ENCODE measurements around the gene FGF5.

Gene FGF5

DNA sequence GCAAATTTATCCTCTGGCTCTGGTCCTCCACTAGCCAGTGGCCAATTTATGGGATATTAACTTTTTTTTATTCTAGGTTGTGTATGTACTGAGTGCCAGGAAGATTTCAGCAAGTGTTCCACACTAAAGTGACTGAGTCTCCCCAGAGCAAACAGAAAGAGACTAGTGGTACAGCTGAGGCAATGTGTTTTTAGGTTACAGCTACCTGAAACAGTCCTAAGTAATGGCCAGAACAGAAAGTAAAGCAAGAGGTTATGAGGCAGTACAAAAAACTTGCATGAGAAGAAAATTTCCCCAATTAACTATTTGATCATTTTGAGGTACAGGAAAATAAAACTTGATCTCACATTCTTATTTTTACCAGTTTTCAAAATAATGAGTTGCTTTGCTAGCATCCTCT lies 38.0 kb upstream of the FGF5 start:
- H3K4me3 ChIP-seq = no peak overlapping the region
- no peak for DNase-seq (ENCODE audit: low spot score)
- TF ChIP-seq, protein P1, sequence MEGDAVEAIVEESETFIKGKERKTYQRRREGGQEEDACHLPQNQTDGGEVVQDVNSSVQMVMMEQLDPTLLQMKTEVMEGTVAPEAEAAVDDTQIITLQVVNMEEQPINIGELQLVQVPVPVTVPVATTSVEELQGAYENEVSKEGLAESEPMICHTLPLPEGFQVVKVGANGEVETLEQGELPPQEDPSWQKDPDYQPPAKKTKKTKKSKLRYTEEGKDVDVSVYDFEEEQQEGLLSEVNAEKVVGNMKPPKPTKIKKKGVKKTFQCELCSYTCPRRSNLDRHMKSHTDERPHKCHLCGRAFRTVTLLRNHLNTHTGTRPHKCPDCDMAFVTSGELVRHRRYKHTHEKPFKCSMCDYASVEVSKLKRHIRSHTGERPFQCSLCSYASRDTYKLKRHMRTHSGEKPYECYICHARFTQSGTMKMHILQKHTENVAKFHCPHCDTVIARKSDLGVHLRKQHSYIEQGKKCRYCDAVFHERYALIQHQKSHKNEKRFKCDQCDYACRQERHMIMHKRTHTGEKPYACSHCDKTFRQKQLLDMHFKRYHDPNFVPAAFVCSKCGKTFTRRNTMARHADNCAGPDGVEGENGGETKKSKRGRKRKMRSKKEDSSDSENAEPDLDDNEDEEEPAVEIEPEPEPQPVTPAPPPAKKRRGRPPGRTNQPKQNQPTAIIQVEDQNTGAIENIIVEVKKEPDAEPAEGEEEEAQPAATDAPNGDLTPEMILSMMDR (IDR thresholded peaks at IDR 0.05) = no peak
- no peak overlapping the region for H3K27ac ChIP-seq

DNA sequence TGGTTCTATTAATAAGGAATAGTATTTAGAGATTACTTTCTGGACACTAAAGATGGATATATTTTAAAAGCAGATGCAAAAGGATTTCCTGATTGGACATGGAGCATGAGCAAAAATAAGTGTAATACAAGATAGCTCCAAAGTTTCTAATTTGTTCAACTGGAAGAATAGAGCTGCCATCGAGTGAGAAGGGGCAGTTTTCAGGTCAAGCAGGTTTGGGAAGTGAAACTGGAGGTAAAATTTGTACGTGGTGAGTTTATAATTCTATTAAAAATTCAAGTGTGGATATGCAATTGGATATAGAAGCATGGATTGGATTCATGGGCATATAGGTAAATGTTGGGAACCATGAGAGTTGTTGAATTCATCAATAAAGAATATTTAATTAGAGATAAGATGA lies 37.3 kb upstream of the FGF5 start:
- no peak overlapping the region for H3K4me3 ChIP-seq
- no peak for DNase-seq (ENCODE audit: low spot score)
- H3K27ac ChIP-seq = no peak overlapping the region
- TF ChIP-seq, protein P1 (IDR thresholded peaks at IDR 0.05) = no peak

DNA sequence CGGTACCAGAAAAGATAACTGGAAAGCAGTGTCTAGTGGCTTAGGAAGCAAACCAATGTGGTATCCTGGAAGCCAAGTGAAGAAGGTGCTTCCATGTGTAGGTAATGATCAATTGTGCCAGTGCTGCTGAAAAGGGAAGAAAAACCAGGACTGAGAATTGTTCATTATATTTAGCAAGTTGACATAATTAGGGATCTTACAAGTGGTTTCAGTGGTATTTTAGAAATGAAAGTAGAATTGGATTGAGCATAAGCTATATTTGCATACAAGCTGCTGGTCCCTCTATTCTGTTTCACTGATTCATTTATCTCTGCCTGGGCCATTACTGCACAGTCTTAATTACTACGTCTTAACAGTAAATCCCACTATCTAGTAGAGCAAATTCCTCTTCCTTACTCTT lies 36.9 kb upstream of the FGF5 start:
- TF ChIP-seq, protein P1 (IDR thresholded peaks at IDR 0.05) = no peak
- DNase-seq (ENCODE audit: low spot score) = no peak
- no peak overlapping the region for H3K4me3 ChIP-seq

DNA sequence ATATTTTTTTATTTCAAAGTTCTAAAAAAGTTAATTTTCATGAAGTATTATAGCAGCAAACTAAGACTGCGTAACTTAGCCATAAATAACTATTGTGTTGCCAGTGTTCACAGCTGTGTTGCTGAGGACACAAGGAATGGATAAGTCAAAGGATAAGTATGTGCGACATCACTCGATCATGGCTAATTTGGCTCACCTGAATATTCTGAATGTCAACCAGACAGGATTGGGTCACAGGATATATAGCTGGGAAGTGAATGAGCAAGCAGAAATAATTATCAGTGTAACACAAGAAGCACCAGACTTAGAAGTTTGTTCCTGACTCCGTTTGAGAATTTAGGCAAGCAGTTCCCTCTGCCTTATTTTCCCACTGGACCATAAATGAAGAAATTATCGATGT lies 35.3 kb upstream of the FGF5 start:
- no peak for DNase-seq (ENCODE audit: low spot score)
- TF ChIP-seq, protein P1 (IDR thresholded peaks at IDR 0.05) = no peak
- no peak overlapping the region for H3K4me3 ChIP-seq
- no peak overlapping the region for H3K27ac ChIP-seq

More for the DNA sequence above, 36.9 kb upstream of the FGF5 start:
- no peak overlapping the region for H3K27ac ChIP-seq

DNA sequence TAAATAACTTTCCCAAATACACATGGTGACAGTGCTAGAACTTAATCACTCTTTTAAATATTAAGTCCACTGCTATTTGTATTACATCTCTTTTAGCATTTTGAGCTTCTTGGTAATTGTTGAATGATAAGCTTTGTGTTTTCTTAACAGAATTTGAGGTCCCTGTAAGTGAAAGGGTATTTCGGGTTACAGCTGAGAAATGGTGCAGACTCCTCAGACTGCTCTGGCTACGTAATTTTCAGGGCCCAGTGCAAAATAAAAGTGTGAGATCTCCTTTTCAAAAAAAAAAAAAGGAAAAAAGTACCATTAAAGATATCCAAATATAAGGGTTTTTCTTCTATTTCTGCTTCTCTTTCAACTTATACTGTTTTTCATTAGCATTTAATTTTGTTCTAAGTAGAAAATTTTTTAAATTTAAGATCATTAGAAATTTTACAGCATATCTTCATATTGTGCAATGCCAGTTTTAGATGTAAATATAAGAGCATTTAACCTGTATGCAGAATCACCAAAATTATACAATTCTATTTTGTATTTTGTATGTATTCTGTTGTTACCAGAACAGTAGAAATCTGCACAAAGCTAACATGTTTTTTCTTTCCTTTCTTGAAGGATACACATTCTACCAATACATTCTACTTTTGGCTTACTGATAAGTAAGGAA lies 33.6 kb upstream of the FGF5 start:
- TF ChIP-seq, protein P1 (IDR thresholded peaks at IDR 0.05) = no peak
- no peak overlapping the region for H3K27ac ChIP-seq
- H3K4me3 ChIP-seq = no peak overlapping the region
- no peak for DNase-seq (ENCODE audit: low spot score)

DNA sequence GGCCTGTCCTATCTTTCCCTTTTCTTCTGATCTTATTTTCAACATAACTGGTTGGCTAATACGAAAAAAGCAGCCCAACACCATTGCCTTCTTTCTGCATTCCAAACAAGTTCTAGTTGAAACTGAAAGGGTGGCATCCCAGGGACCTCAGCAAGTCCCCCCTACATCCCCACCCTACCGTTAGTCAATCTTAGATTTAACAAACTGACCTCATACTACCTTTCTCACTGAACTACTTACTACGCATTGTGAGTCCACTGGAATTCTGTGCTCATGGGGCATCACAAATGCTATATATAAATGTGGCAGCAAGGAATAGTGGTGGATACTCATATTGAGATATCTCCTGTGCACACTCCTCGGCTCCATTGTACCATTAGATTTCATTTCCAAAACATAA lies 33.1 kb upstream of the FGF5 start:
- H3K27ac ChIP-seq = no peak overlapping the region
- no peak overlapping the region for H3K4me3 ChIP-seq
- TF ChIP-seq, protein P1 (IDR thresholded peaks at IDR 0.05) = no peak
- no peak for DNase-seq (ENCODE audit: low spot score)

DNA sequence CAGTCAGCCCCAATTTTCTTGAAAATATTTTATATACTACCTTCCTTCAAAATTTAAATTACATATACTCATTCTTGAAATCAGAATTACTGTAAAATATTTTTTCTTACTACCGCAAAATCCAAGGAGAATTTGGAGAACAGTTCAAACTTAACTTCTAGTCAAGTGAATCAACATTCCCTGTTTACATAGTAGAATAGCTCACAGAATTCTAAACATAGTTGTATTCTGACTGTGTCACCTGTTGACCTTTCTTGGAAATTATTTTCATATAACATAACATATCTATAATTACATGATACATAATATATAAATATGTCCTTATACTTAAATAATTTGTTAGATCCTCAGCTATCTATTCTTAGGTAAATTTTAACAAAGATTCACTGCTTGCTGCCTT lies 31.0 kb upstream of the FGF5 start:
- Histone ChIP-seq H3K4me3 (no peak overlapping the region), H3K27ac (no peak overlapping the region)
- TF ChIP-seq, protein P1 (IDR thresholded peaks at IDR 0.05) = no peak
- no peak for DNase-seq (ENCODE audit: low spot score)
